Prostate gland (tissue), 2 donors: ENCODE measurements around the gene SYNPO.

Source experiments
- CTCF ChIP-seq, 4 experiments: fragments of 200-600 bp in 2 of 4; fragments of 450-650 bp in 2 of 4; sonication (generic) in 2 of 4; IDR thresholded peaks; 1 replicate in 3 of 4; 2 replicates in 1 of 4; pipeline ENCODE4 v1.5.1; 2016 to 2019; ENCODE audit warnings: antibody characterized with exemption in 4 of 4, mild to moderate bottlenecking in 2 of 4, moderate library complexity in 2 of 4
- POLR2A ChIP-seq: fragments of 450-650 bp; IDR thresholded peaks from one replicate; pipeline ENCODE4 v1.6.1; 2016; ENCODE audit warnings: antibody characterized with exemption, mild to moderate bottlenecking
- POLR2AphosphoS5 ChIP-seq: sonication (generic); formaldehyde crosslinking; IDR thresholded peaks from one replicate; pipeline ENCODE4 v1.6.1; 2017; ENCODE audit warnings: antibody characterized with exemption

DNA sequence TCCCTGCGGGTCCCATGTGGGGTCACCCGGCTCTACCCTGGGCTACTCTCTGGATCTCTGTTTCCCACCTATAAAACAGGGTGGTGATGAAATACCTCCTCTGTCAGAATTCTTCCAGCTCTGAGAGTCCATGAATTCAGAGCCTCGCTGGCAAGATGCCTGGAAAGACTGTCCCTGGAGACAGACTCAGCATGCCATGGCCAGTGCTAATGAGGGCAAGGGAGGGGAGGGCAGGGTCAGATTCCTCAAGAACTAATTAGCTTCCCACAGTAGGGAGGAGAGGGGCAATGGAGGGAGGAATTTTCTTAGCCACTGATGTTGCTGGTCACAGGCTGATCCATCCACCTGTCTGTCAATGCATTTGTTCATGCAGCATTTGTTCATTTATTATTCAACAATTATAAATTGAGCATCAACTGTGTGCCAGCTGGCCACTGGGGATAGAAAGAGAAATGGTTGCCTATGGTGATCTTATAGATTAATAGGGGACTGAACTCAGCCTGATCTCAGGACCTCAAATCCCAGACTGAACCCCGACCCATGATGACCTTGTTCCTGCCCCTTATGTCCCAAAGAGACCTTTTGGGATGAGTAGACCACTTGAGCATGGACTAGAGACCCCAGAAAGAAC lies 4.7 kb downstream of the SYNPO start:
- TF ChIP-seq CTCF (IDR thresholded peaks at IDR 0.05) (no peak), POLR2A (no peak), POLR2AphosphoS5 (no peak)
